SU-DHL-6 (cell line): ENCODE data around the gene CGN.
"Not testable (repeated sequence)": the region's sequence is repeated elsewhere in the genome, so short reads cannot be mapped to it uniquely, and the experiment has no call there.

ENCODE experiments used
- H2AFZ ChIP-seq: fragments of 200-600 bp; sonication (generic); 2 replicates; pipeline ENCODE4 v1.6.1; 2014; ENCODE audit warnings: low read depth, mild to moderate bottlenecking, moderate library complexity, mixed read lengths, antibody characterized with exemption, low read length; ENCODE audit not compliant: severe bottlenecking
- H3F3A ChIP-seq: fragments of 200-600 bp; shearing (Covaris generic); 2 replicates; pipeline ENCODE4 v1.6.0; 2016; ENCODE audit warnings: antibody characterized with exemption, mild to moderate bottlenecking; ENCODE audit not compliant: insufficient read depth
- H3K27ac ChIP-seq: fragments of 200-600 bp; sonication (generic); 2 replicates; pipeline ENCODE4 v1.5.1; 2016; ENCODE audit warnings: low read depth, mild to moderate bottlenecking, low read length, moderate library complexity, mixed read lengths
- H3K27me3 ChIP-seq: fragments of 200-600 bp; sonication (generic), shearing (Covaris generic); 2 replicates; pipeline ENCODE4 v1.6.0; 2014; ENCODE audit warnings: mild to moderate bottlenecking, low read length
- H3K36me3 ChIP-seq: fragments of 200-600 bp; sonication (generic); 2 replicates; pipeline ENCODE4 v1.6.1; 2014; ENCODE audit warnings: mild to moderate bottlenecking, low read length, mixed read lengths
- H3K4me2 ChIP-seq: fragments of 300-600, 200-600 bp; shearing (Covaris generic), sonication (generic); 2 replicates; pipeline ENCODE4 v1.6.0; 2014; ENCODE audit warnings: low read length, low read depth, mild to moderate bottlenecking; ENCODE audit not compliant: poor library complexity, severe bottlenecking
- H3K4me3 ChIP-seq: fragments of 200-600 bp; sonication (generic); 2 replicates; pipeline ENCODE4 v1.5.1; 2014; ENCODE audit warnings: antibody characterized with exemption, low read length, mild to moderate bottlenecking, mixed read lengths; ENCODE audit not compliant: insufficient read depth, poor library complexity, severe bottlenecking
- H3K79me2 ChIP-seq: fragments of 200-600 bp; sonication (generic); 2 replicates; pipeline ENCODE4 v1.6.1; 2014; ENCODE audit warnings: mild to moderate bottlenecking, low read length, moderate library complexity; ENCODE audit not compliant: insufficient read depth
- H3K9ac ChIP-seq: fragments of 200-600 bp; sonication (generic); 2 replicates; pipeline ENCODE4 v1.7.0; 2014; ENCODE audit warnings: mild to moderate bottlenecking, low read length
- H3K9me2 ChIP-seq: fragments of 200-600 bp; sonication (generic); replicated peaks from 2 replicates; pipeline ENCODE4 v1.6.1; 2014; ENCODE audit warnings: low read length; ENCODE audit not compliant: insufficient read depth
- H3K9me3 ChIP-seq: fragments of 200-600 bp; sonication (generic); 2 replicates; pipeline ENCODE4 v1.6.1; 2014; ENCODE audit warnings: low read length, mixed read lengths; ENCODE audit not compliant: insufficient read depth
- H4K20me1 ChIP-seq: fragments of 200-600 bp; sonication (generic); 2 replicates; pipeline ENCODE4 v1.6.1; 2014; ENCODE audit warnings: low read depth, mild to moderate bottlenecking, antibody characterized with exemption, low read length, moderate library complexity, mixed read lengths
- CTCF ChIP-seq: fragments of 200-600 bp; sonication (generic); IDR thresholded peaks from one replicate; pipeline ENCODE4 v1.5.1; 2017; ENCODE audit warnings: antibody characterized with exemption, mild to moderate bottlenecking, low read length, moderate library complexity; ENCODE audit not compliant: insufficient read depth, poor library complexity, severe bottlenecking
- EZH2phosphoT487 ChIP-seq: fragments of 200-600 bp; sonication (generic), shearing (Covaris generic); conservative IDR thresholded peaks from 2 replicates; pipeline ENCODE4 v1.6.1; 2018; ENCODE audit warnings: mild to moderate bottlenecking, antibody characterized with exemption, low read length, moderate library complexity, mixed read lengths

CGN gene

DNA sequence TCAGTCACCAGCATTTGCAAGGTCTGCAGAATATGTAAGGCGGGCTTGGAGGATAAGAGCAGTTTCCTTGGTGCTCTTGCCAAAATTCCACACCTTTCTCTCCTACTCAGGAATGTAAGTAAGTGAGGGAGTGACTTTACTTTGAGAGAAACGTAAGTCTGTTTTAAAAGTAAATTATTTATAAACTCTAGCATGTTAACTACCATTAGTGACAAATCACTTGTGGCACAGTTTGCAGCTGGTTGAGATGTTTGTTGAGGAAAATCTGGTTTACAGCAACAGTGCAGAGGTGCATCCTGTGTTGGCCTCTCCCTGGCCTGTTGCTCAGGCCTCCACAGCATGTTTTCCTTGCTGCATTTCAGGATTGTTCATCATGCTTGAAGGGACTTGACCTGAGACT is 8.5 kb downstream of the CGN start:
- Histone ChIP-seq H3K4me3 (no peak overlapping the region), H3K9me3 (no peaks in the 10 kb centered on the region), H2AFZ (no peak overlapping the region), H4K20me1 (no peaks in the 10 kb centered on the region), H3K27me3 (no peaks in the 10 kb centered on the region), H3K79me2 (no peaks in the 10 kb centered on the region), H3F3A (no peaks in the 10 kb centered on the region), H3K9ac (no peak overlapping the region), H3K36me3 (no peaks in the 10 kb centered on the region), H3K9me2 (no peaks in the 10 kb centered on the region), H3K27ac (no peak overlapping the region), H3K4me2 (no peak overlapping the region)
- TF ChIP-seq EZH2phosphoT487 (no peak), CTCF (no peak)

DNA sequence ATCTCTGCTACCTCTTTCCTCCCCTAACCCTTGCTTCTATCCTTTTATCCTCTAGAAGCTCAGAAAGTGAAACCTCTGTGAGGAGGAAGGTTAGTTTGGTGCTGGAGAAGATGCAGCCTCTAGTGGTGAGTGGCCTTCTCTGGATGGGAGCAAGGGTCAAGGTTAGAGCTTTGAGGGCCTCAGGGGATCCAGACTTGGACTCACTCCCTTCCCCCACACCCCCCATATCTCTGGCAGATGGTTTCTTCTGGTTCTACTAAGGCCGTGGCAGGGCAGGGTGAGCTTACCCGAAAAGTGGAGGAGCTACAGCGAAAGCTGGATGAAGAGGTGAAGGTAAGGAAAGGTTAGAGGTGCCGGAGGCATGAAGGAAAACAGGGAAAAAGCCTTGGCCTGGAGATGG is 9.2 kb downstream of the CGN start:
- H3K27me3 ChIP-seq, result no peaks in the 10 kb centered on the region
- H3K4me2 ChIP-seq, result no peak overlapping the region
- no peaks in the 10 kb centered on the region for H3F3A ChIP-seq
- no peaks in the 10 kb centered on the region for H3K9me3 ChIP-seq
- no peak overlapping the region for H3K4me3 ChIP-seq
- H3K36me3 ChIP-seq, result no peaks in the 10 kb centered on the region
- TF ChIP-seq EZH2phosphoT487, result no peak
- no peak for TF ChIP-seq CTCF
- H3K9ac ChIP-seq, result no peak overlapping the region
- H2AFZ ChIP-seq, result no peak overlapping the region
- H4K20me1 ChIP-seq, result no peaks in the 10 kb centered on the region
- H3K79me2 ChIP-seq, result no peaks in the 10 kb centered on the region
- H3K9me2 ChIP-seq, result no peaks in the 10 kb centered on the region
- no peak overlapping the region for H3K27ac ChIP-seq

DNA sequence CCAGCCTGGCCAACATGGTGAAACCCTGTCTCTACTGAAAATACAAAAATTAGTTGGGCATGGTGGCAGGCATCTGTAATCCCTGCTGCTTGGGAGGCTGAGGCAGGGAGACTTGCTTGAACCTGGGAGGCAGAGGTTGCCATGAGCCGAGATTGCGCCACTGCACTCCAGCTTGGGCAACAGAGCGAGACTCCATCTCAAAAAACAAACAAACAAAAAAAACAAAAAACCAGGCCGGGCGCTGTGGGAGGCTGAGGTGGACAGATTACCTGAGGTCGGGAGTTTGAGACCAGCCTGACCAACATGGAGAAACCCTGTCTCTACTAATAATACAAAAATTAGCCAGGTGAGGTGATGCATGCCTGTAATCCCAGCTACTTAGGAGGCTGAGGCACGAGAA is 11.2 kb downstream of the CGN start:
- H4K20me1 ChIP-seq, H3K9me2 ChIP-seq, H2AFZ ChIP-seq, H3K9ac ChIP-seq, H3K27ac ChIP-seq, H3K4me3 ChIP-seq, H3K79me2 ChIP-seq, H3K36me3 ChIP-seq, H3F3A ChIP-seq, H3K4me2 ChIP-seq, H3K27me3 ChIP-seq, H3K9me3 ChIP-seq: not testable (repeated sequence)

GRCh38 chr1:151523326-151523725 is 12.1 kb downstream of the CGN start:
- H3K9me3 ChIP-seq, result no peaks in the 10 kb centered on the region
- no peak overlapping the region for H3K9ac ChIP-seq
- no peak overlapping the region for H3K4me3 ChIP-seq
- H4K20me1 ChIP-seq, result no peaks in the 10 kb centered on the region
- TF ChIP-seq CTCF (no peak), EZH2phosphoT487 (no peak)
- no peaks in the 10 kb centered on the region for H3K79me2 ChIP-seq
- no peak overlapping the region for H3K4me2 ChIP-seq
- H3F3A ChIP-seq, result no peaks in the 10 kb centered on the region
- no peaks in the 10 kb centered on the region for H3K36me3 ChIP-seq
- H3K9me2 ChIP-seq, result no peaks in the 10 kb centered on the region
- no peaks in the 10 kb centered on the region for H3K27me3 ChIP-seq
- H2AFZ ChIP-seq, result no peak overlapping the region
- H3K27ac ChIP-seq, result no peak overlapping the region
